Dedifferentiated amniotic fluid mesenchymal stem cell (primary cell): ENCODE measurements around the gene SKOR2.
A peak's percentile ranks its signal among the peaks of the same experiment; 100 is the strongest.
"Not testable (repeated sequence)": the region's sequence is repeated elsewhere in the genome, so short reads cannot be mapped to it uniquely, and the experiment has no call there.

ENCODE experiments used
- DNase-seq: peaks from one replicate; pipeline ENCODE4 v3.0.0-alpha.2; 2016; ENCODE audit errors: extremely low spot score

The SKOR2 gene

GRCh38 chr18:47203626-47204464, 47.6 kb downstream of the SKOR2 start:
- DNase-seq, result no peak

GRCh38 chr18:47195961-47196360, 55.5 kb downstream of the SKOR2 start:
- DNase-seq, result not testable (repeated sequence)

GRCh38 chr18:47191961-47192360, 59.5 kb downstream of the SKOR2 start:
- DNase-seq, result no peak

- DNase-seq, result no peak
Measured at GRCh38 chr18:47187721-47188120, 63.7 kb downstream of the SKOR2 start.

GRCh38 chr18:47184419-47185050, 66.9 kb downstream of the SKOR2 start:
- no peak for DNase-seq

GRCh38 chr18:47182156-47182555, 69.3 kb downstream of the SKOR2 start:
- not testable (repeated sequence) for DNase-seq

GRCh38 chr18:47180765-47181164, 70.7 kb downstream of the SKOR2 start:
- DNase-seq, result no peak

GRCh38 chr18:47179520-47179919, 71.9 kb downstream of the SKOR2 start:
- no peak for DNase-seq

- DNase-seq, result peak; percentile 86
Measured at GRCh38 chr18:47175898-47176575, 75.4 kb downstream of the SKOR2 start, which contains the start of gene IER3IP1. Gene IER3IP1, minus strand, starts transcription at chr18:47176364. Its CDS starts 87 bp downstream, at chr18:47176277.

GRCh38 chr18:47175283-47175897, 76.1 kb downstream of the SKOR2 start:
- DNase-seq, result no peak

GRCh38 chr18:47174545-47175116, 76.8 kb downstream of the SKOR2 start:
- no peak for DNase-seq

GRCh38 chr18:47172476-47172875, 79.0 kb downstream of the SKOR2 start:
- no peak for DNase-seq

- no peak for DNase-seq
Measured at GRCh38 chr18:47168913-47169312, 82.5 kb downstream of the SKOR2 start.

- no peak for DNase-seq
Measured at GRCh38 chr18:47168509-47168908, 83.0 kb downstream of the SKOR2 start.

- no peak for DNase-seq
Measured at GRCh38 chr18:47166294-47166693, 85.2 kb downstream of the SKOR2 start.

GRCh38 chr18:47163241-47163640, 88.2 kb downstream of the SKOR2 start:
- no peak for DNase-seq

- DNase-seq, result no peak
Measured at GRCh38 chr18:47160256-47160655, 91.2 kb downstream of the SKOR2 start.

GRCh38 chr18:47158404-47158803, 93.1 kb downstream of the SKOR2 start:
- not testable (repeated sequence) for DNase-seq
